HG02970 (cell line): ENCODE measurements around the gene ZNF211.

Experiments
- ATAC-seq: cut with Tn5 transposase; IDR thresholded peaks from one replicate; pipeline ENCODE4 v1.9.1; 2021; ENCODE audit warnings: mild to moderate bottlenecking, moderate library complexity, moderate number of reproducible peaks; ENCODE audit not compliant: unreplicated experiment, low FRiP score

ZNF211 gene

DNA sequence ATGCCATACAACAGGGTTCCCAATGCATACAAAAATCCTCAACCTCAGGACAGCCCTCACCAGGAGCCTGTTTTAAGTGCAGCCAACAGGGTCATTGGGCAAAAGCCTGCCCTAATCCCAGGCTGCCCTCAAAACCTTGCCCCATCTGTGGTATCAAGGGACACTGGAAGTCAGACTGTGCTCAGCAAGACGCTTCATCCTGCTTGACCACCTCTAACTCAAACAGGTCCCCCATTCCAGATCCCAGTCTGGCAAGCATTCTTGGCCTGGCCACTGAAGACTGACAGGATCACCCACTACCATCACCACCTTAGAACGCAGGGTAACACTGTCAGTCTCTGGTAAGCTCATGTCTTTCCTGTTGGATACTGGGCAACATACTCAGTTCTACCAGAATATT lies 20.7 kb downstream of the ZNF211 start:
- no peak for ATAC-seq

DNA sequence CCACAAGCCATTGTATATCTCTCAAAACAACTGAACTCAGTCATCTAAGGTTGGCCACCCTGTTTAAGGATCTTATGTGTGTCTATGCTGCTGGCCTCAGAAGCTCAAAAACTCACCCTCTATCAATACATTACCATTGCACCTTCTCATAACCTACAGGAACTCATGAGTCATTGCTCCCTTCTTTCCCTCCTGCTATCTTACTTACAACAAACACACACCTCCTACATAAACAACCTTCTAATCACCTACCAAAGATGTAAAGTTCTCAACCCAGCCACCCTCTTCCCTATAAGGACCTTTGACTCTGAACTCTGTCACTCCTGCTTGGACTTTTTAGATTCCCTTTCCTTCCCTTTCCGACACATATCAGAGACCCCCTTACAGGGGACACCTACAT lies 22.5 kb downstream of the ZNF211 start:
- no peak for ATAC-seq

DNA sequence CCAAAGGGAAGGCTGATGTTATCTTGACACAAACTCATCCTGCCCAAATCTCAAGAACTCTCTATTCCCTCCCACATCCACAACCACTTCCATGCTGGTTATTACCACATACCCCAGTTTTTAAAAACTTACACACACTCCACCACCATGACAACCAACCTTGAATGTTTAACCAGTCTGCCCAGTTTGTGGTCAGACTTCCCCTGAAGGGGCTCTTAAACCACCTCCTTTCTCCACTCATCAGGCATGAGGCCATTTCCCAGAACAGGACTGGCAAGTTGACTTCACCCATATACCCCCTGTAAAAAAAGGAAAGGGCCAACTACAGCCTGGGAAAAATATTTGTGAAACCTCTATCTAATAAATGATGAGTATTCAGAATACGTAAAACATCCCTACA lies 23.4 kb downstream of the ZNF211 start:
- ATAC-seq = no peak

- no peak for ATAC-seq
Measured at GRCh38 chr19:57664269-57665127, 31.5 kb downstream of the ZNF211 start.

GRCh38 chr19:57665261-57665806 lies 32.4 kb downstream of the ZNF211 start:
- no peak for ATAC-seq

DNA sequence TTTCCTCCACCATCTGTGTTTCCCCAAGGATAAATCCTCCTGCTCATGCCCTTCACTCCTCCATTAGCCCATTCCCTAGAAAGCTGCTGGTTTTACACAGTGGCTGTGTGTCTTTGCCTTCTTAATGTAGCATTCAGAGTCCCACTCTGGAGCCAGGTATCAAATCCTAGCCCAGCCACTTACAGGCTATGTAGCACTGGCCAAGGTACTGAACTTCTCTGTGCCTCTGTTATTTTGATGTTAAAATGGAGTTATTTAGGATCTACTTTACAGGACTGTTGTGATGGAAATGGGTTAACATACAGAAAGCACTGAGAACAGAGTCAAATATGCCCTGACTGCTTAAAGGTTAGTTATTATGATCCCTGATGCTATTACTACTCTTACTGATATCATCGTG lies 34.3 kb downstream of the ZNF211 start:
- no peak for ATAC-seq

DNA sequence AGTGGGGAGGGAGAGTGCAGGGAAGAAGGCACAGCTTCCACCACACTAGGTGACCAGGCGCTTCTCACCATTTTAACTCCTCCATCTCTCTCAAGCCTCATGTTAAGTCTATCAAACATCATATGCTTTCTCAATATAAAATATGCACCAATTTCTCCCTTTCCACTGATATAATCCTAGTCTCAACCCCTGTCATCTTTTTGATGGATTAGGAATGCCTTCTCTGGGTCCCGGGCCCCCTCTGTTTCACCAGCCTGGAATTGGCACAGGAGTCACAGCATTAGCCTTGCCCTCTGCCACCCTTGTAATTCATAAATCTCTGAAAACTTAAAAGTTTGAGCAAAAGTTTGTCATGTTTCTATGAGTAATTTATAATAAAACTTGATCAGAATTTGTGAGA lies 35.7 kb downstream of the ZNF211 start, which contains the start of gene ZSCAN4:
ZSCAN4 (plus strand) TSS at position 301 of the 400 bp plus-strand sequence. CDS start 7,211 bp downstream, outside the sequence.
- no peak for ATAC-seq

- ATAC-seq = no peak
Measured at GRCh38 chr19:57671124-57671895, 38.3 kb downstream of the ZNF211 start.

DNA sequence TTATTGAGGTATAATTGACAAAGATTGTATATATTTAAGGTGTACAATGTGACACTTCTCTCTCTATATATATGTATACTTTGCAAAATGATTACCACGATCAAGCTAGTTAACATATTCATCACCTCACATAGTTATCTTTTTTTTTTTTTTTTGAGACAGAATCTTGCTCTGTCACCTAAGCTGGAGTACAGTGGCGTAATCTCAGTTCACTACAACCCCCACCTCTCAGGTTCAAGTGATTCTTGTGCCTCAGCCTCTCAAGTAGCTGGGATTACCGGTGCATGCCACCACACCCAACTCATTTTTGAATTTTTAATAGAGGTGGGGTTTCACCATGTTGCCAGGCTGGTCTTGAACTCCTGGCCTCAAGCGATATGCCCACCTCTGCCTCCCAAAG lies 39.5 kb downstream of the ZNF211 start:
- ATAC-seq = no peak

GRCh38 chr19:57675881-57676280 lies 42.9 kb downstream of the ZNF211 start:
- no peak for ATAC-seq

- ATAC-seq = no peak
Measured at GRCh38 chr19:57682226-57682766, 49.3 kb downstream of the ZNF211 start.

DNA sequence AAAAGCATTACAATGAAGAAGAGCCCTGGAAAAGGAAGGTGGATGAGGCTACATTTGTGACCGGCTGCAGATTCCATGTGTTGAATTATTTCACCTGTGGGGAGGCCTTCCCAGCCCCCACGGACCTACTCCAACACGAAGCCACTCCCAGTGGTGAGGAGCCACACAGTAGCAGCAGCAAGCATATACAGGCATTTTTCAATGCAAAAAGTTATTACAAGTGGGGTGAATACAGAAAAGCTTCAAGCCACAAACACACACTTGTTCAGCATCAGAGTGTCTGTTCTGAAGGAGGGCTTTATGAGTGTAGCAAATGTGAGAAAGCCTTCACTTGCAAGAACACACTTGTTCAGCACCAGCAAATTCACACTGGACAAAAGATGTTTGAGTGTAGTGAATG lies 53.8 kb downstream of the ZNF211 start:
- ATAC-seq = no peak

- ATAC-seq = no peak
Measured at GRCh38 chr19:57687363-57688010, 54.5 kb downstream of the ZNF211 start.

GRCh38 chr19:57688011-57688763 lies 55.2 kb downstream of the ZNF211 start:
- ATAC-seq = no peak

DNA sequence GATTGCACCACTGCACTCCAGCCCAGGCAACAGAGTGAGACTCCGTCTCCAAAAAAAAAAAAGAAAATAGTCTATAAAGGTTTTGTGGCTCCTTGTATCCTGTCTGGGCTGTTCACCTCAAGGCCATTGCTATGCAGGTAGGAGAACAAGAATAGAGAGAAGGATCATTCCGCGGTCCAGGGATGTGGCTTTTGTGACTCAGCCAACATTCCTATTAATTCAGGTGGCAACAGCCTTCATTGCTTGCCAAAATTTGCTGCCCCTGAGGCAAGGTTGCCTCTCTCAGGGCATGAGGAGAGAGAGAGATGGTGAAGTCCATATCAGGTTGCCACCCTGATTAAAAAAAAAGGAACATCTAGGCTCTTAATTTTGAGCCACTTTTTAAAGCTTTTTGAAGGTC lies 56.8 kb downstream of the ZNF211 start:
- no peak for ATAC-seq
